Erythroblast (primary cell): Measurements from ENCODE around the gene LETM1.

Experiments used
- GATA1 ChIP-seq: IDR thresholded peaks from 2 replicates; pipeline ENCODE4 v1.6.1; 2011; ENCODE audit warnings: low read depth, mild to moderate bottlenecking, control low read depth, low read length, moderate library complexity
- POLR2A ChIP-seq: IDR thresholded peaks from 2 replicates; pipeline ENCODE4 v1.6.1; 2011; ENCODE audit warnings: mild to moderate bottlenecking, low read length

DNA sequence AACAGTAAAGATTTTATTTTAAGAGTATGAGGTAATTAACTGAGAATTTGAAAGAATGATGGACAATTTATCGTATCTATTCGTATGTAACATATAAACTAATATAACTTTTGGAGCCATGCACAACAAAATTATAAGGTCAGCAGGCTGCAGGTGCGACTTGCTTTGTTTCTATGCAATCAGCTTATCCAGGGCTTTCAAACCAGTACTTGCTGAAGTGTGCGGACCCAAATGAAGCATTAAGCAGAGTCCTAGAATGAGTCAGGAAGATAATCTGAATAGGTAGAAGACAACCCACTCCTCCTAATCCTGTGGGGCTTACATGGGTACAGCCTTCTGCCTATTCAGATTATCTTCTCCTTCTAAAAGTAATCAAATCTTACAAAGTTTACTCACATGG, 17.3 kb upstream of the LETM1 start:
- TF ChIP-seq POLR2A (no peak), GATA1 (no peak)
